ENCODE results near the gene PLET1.

PLET1 gene

DNA sequence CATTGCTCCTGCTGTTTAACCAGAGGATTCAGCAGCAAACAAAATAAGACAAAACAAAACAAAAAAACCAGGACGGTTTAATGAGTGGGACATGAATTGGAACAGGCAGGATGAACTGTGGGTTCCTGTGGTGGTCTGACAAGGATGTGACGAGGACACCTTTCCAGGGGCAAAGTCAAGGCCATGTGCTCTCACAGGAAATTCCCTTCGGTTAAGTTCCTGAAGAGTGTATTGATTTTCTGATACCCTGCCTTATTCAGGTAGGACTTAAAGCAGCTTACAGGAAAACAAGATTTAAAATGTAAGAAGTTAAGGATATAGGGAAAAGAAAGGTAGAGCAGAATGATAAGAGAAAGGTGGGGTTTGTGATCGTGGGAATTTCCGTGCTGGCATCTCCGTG is 8.5 kb upstream of the PLET1 start:
- H3K4me3 ChIP-seq (replicated peaks; ENCODE audit: low read depth, low read length): no peak overlapping the region
- no peak for DNase-seq (ENCODE audit: extremely low read depth, low read depth)
- TF ChIP-seq, protein P1, sequence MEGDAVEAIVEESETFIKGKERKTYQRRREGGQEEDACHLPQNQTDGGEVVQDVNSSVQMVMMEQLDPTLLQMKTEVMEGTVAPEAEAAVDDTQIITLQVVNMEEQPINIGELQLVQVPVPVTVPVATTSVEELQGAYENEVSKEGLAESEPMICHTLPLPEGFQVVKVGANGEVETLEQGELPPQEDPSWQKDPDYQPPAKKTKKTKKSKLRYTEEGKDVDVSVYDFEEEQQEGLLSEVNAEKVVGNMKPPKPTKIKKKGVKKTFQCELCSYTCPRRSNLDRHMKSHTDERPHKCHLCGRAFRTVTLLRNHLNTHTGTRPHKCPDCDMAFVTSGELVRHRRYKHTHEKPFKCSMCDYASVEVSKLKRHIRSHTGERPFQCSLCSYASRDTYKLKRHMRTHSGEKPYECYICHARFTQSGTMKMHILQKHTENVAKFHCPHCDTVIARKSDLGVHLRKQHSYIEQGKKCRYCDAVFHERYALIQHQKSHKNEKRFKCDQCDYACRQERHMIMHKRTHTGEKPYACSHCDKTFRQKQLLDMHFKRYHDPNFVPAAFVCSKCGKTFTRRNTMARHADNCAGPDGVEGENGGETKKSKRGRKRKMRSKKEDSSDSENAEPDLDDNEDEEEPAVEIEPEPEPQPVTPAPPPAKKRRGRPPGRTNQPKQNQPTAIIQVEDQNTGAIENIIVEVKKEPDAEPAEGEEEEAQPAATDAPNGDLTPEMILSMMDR (IDR thresholded peaks at IDR 0.05; ENCODE audit: low read depth, low read length, missing control alignments): no peak

DNA sequence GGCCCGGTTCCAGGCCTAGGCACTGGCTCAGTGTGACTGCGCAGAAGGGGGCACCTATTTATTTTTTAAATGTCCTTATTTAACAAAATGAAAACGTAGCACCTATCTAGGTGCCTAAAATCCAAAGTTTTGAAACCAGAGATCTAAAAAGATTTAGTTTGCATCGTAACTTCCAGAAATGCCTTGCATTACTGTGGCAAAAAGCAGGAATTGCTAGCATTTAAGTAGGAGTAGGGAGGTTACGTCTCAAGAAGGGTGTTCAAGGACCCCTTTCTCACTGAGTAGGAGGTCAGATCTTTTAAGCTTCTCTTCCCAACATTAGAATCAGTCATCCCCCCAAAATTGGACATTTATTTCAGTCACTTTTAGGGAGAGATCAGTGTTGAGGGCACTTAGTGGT is 7.7 kb upstream of the PLET1 start:
- no peak for DNase-seq (ENCODE audit: extremely low read depth, low read depth)
- TF ChIP-seq, protein P1 (IDR thresholded peaks at IDR 0.05; ENCODE audit: low read depth, low read length, missing control alignments): no peak
- H3K4me3 ChIP-seq (replicated peaks; ENCODE audit: low read depth, low read length): no peak overlapping the region

DNA sequence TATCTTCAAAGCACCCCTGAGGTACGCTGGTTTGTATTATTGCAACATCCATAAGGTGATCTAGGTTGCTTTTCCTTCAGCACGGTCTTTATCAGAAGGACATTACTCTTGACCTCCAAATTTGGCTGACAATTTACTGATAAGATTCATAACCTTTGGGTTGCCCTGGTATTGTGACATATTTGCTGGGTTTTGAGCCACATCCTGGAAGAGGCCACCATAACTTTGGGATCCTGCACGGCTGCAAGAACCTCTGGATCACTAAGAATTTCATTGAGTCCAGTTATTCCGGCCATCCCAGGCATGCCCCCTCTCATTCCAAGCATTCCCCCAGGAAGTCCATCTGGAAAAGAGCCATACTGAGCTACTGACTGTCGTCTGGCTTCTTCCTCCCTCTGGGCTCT is 6.5 kb upstream of the PLET1 start:
- no peak for DNase-seq (ENCODE audit: extremely low read depth, low read depth)
- TF ChIP-seq, protein P1 (IDR thresholded peaks at IDR 0.05; ENCODE audit: low read depth, low read length, missing control alignments): no peak

DNA sequence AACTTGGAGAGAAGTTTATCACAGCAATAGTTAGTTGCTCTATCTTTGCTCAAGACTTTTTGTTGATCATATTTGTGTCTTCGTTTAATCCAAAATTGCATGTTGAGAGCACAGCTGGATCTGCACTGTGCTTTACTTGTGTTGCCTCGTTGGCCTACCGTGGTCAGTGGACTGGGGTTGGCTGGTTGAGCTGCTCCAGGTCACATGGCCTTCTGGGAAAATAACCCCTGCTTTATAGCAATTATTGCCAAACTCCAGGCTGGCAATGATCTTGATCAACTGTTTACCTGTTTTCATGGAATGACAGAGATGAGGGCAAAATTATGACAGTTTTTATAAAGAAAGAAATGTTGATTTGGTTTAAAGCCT is 5.7 kb upstream of the PLET1 start:
- TF ChIP-seq, protein P1 (IDR thresholded peaks at IDR 0.05; ENCODE audit: low read depth, low read length, missing control alignments): no peak
- H3K4me3 ChIP-seq (replicated peaks; ENCODE audit: low read depth, low read length): no peak overlapping the region
- DNase-seq (ENCODE audit: extremely low read depth, low read depth): no peak

More for the DNA sequence above, 6.5 kb upstream of the PLET1 start:
- H3K4me3 ChIP-seq (replicated peaks; ENCODE audit: low read depth, low read length): no peak overlapping the region

DNA sequence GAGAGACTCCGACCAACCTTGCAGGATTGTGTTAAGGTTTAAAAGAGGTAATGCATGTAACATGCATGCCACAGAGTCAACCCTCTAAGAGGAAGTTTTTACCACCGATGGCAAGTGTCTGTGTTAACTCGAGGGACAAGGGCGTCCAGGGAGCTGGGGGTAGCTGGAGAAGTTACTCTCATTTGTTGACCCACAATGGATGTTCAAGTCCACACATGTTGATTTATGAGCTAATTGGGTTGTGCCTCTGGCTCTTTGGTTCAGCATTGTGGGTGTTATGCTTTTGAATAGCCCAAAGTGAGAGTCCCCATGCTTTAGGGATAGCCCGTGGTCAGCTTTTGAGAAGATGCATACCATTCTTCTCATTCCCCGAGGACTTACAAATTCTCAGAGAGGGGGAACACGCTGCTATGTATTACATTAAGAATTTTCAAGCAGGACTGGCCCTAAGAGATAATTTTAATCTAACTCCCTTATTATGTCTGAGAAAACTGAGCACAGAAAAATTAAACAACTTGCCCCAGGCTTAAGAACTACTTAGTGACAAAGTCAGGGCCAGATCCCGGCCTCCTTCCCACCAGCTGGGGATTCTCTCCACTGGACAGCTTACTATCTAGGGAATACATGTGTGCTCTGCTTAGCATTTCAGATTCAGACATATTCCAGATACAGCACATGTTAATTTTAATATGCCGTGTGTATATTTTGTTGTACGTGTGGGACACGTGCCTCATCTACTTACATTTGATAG is 5.2 kb upstream of the PLET1 start:
- no peak overlapping the region for H3K4me3 ChIP-seq (replicated peaks; ENCODE audit: low read depth, low read length)
- TF ChIP-seq, protein P1 (IDR thresholded peaks at IDR 0.05; ENCODE audit: low read depth, low read length, missing control alignments): no peak
- DNase-seq (ENCODE audit: extremely low read depth, low read depth): no peak

DNA sequence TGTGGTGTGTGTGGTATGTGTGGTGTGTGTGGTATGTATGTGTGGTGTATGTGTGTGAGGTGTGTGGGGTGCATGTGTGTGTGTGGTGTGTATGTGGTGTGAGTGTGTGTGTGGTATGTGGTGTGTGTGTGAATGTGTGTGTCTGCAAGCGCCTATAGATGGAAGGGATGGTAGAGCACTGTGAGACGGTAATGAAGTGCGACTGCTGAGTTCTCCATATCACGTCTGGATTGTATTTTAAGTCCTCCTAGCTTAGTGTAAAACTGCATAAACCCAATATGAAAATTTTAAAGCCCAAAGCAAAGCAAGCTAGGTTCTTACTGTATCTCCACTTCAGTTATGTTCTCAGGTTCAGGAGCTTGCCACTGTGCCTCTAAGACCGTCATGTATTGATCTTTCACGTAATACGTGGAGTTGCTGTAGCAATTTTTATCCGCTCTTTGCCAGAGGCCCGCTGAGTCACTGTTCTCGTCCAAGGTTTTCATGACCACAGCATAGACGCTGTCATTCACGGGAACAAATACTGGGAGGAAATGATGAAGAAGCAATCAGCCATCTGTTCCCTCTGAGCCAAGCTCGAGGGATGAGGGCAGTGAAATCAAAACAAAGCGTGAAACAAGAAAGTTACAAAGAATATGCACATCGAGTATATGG is 5.5 kb downstream of the PLET1 start:
- H3K4me3 ChIP-seq (replicated peaks; ENCODE audit: low read depth, low read length): no peak overlapping the region
- no peak for DNase-seq (ENCODE audit: extremely low read depth, low read depth)
- TF ChIP-seq, protein P1 (IDR thresholded peaks at IDR 0.05; ENCODE audit: low read depth, low read length, missing control alignments): no peak

Measured in HFF-Myc (cell line).